Keratinocyte (primary cell): ENCODE results near the gene CTAG1A.

Source experiments
- CTCF ChIP-seq, 3 experiments: IDR thresholded peaks in 1 of 3; conservative IDR thresholded peaks in 1 of 3; optimal IDR thresholded peaks in 1 of 3; 2 replicates in 2 of 3; 3 replicates in 1 of 3; pipeline versions ENCODE3 to v1.5.1; 2011; ENCODE audit warnings: low read length in 3 of 3, mild to moderate bottlenecking in 3 of 3, moderate library complexity in 2 of 3, control low read depth in 1 of 3, inconsistent platforms in 1 of 3; ENCODE audit not compliant: insufficient read depth in 2 of 3; ENCODE audit errors: extremely low read depth in 1 of 3
- EZH2 ChIP-seq: IDR thresholded peaks from one replicate; pipeline ENCODE4 v1.6.1; 2012; ENCODE audit warnings: inconsistent platforms, mild to moderate bottlenecking, low read length, moderate library complexity

- TF ChIP-seq CTCF (optimal IDR thresholded peaks at IDR 0.05 in 1 of 3, IDR thresholded peaks at IDR 0.05 in 1 of 3, conservative IDR thresholded peaks at IDR 0.05 in 1 of 3; ENCODE audit: extremely low read depth in 1 of 3, insufficient read depth in 2 of 3, low read length in 3 of 3) = no peak
- no peak for TF ChIP-seq EZH2
These were observed 10.8 kb downstream of the CTAG1A start for GRCh38 chrX:154595559-154596249.
